ENCODE measurements around the gene SLC9A7. TPM values are rescaled to one million over a fixed set of nuclear protein-coding genes. Genes with fewer than 3 reads are reported as not detected.

The SLC9A7 gene
- total and polyA plus RNA-seq, 2 donors (not counting 3 experiments of a cell fraction or from before 2014, with no cell fraction given): 4.6 to 7.5 TPM

GRCh38 chrX:46737041-46737440, 21.9 kb downstream of the SLC9A7 start:
- POLR2A ChIA-PET: no interaction called here
- no TSS peak for BruUV-seq (replicated peaks)
- no peaks in the 10 kb centered on the region for H3K79me2 ChIP-seq (ENCODE audit: control insufficient read depth, insufficient read depth, low read length)

More at GRCh38 chrX:46737041-46737440, 21.9 kb downstream of the SLC9A7 start:
- DNase-seq (ENCODE audit: low read depth, low spot score) (no peak), FAIRE-seq (no peak)
- no peak overlapping the region for H3K4me3 ChIP-seq (replicated peaks in 1 of 3; ENCODE audit: insufficient read depth in 1 of 3, low read depth in 1 of 3, low read length in 3 of 3)
- no peaks in the 10 kb centered on the region for H3K4me1 ChIP-seq (ENCODE audit: control insufficient read depth, extremely low read depth, insufficient read depth, low read length)
- H3K4me2 ChIP-seq (ENCODE audit: insufficient read depth, low read length): no peak overlapping the region
- H3K9me1 ChIP-seq (replicated peaks; ENCODE audit: control insufficient read depth, extremely low read depth, insufficient read depth, low read length): no peaks in the 10 kb centered on the region
- no peaks in the 10 kb centered on the region for H3K9me3 ChIP-seq (replicated peaks; ENCODE audit: control insufficient read depth, insufficient read depth, low read length)
- intact Hi-C loops (cut with micrococcal nuclease) (no loop called here), dilution Hi-C loops (cut with MboI; ENCODE audit: extremely low pct_ligation_motif_present, low sequenced_read_pairs) (no loop called here)
- no peaks in the 10 kb centered on the region for H3K27me3 ChIP-seq (ENCODE audit: control insufficient read depth in 2 of 2, insufficient read depth in 2 of 2, low read length in 2 of 2)
- TF ChIP-seq JUN (IDR thresholded peaks at IDR 0.05; ENCODE audit: borderline replicate concordance, insufficient read depth, insufficient read length, low read depth) (no peak), POLR2AphosphoS5 (IDR thresholded peaks at IDR 0.05; ENCODE audit: insufficient read depth, low read depth, low read length) (no peak), POLR2A (IDR thresholded peaks at IDR 0.05; ENCODE audit: low read depth, low read length) (no peak), GATA2 (IDR thresholded peaks at IDR 0.05; ENCODE audit: insufficient read depth, insufficient read length, low read depth, low read length) (no peak), MYC (IDR thresholded peaks at IDR 0.05; ENCODE audit: low read depth, low read length) (no peak), EZH2 (IDR thresholded peaks at IDR 0.05; ENCODE audit: borderline replicate concordance, low read depth, low read length, severe bottlenecking) (no peak), CTCF (IDR thresholded peaks at IDR 0.05; ENCODE audit: extremely low read depth in 1 of 2, insufficient read depth in 1 of 2, low read depth in 1 of 2, low read length in 2 of 2) (no peak), FOS (IDR thresholded peaks at IDR 0.05; ENCODE audit: borderline replicate concordance, insufficient read depth, low read length) (no peak)
- TF ChIP-seq, protein P1, sequence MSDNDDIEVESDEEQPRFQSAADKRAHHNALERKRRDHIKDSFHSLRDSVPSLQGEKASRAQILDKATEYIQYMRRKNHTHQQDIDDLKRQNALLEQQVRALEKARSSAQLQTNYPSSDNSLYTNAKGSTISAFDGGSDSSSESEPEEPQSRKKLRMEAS (IDR thresholded peaks at IDR 0.05; ENCODE audit: insufficient read depth, insufficient read length): no peak
- no peak overlapping the region for H3K27ac ChIP-seq (ENCODE audit: insufficient read depth, low read depth, low read length)
- H2AFZ ChIP-seq (ENCODE audit: low read depth, low read length): no peak overlapping the region
- H4K20me1 ChIP-seq (replicated peaks; ENCODE audit: control insufficient read depth, extremely low read depth, insufficient read depth, low read length): no peaks in the 10 kb centered on the region
- H3K36me3 ChIP-seq (ENCODE audit: control insufficient read depth in 2 of 2, extremely low read depth in 1 of 2, insufficient read depth in 2 of 2, low read length in 2 of 2): no peaks in the 10 kb centered on the region
- CTCF ChIA-PET: no interaction called here
- no peak overlapping the region for H3K9ac ChIP-seq (replicated peaks; ENCODE audit: extremely low read depth, insufficient read depth, low read length)
